Ammon's horn (tissue), 1 donor: ENCODE results near the gene DHX36.

Source experiments
- DNase-seq: peaks from one replicate; pipeline ENCODE4 v3.0.0-alpha.2; 2016; ENCODE audit warnings: low spot score

Gene DHX36

GRCh38 chr3:154323891-154324738 lies at the start of gene DHX36:
TSS of gene DHX36 (minus strand) at chr3:154324487. CDS start at chr3:154324416, 71 bp downstream.
- peak; percentile 96 for DNase-seq

- no peak for DNase-seq
Observed at GRCh38 chr3:154367221-154367620, 42.9 kb upstream of the DHX36 start.

GRCh38 chr3:154364849-154365248 lies 40.6 kb upstream of the DHX36 start:
- DNase-seq, result no peak

- no peak for DNase-seq
Observed at GRCh38 chr3:154361099-154361498, 36.8 kb upstream of the DHX36 start.

- DNase-seq, result no peak
Observed at GRCh38 chr3:154356009-154356408, 31.7 kb upstream of the DHX36 start.

GRCh38 chr3:154349223-154349622 lies 24.9 kb upstream of the DHX36 start:
- no peak for DNase-seq

- DNase-seq, result no peak
Observed at GRCh38 chr3:154345422-154346122, 21.3 kb upstream of the DHX36 start.

- no peak for DNase-seq
Observed at GRCh38 chr3:154338570-154338969, 14.3 kb upstream of the DHX36 start.

- no peak for DNase-seq
Observed at GRCh38 chr3:154338008-154338407, 13.7 kb upstream of the DHX36 start.

- DNase-seq, result peak; percentile 25
Observed at GRCh38 chr3:154334973-154335420, 10.7 kb upstream of the DHX36 start.

GRCh38 chr3:154327871-154328270 lies 3.6 kb upstream of the DHX36 start:
- DNase-seq, result no peak

GRCh38 chr3:154324919-154325318 lies 632 bp upstream of the DHX36 start:
- no peak for DNase-seq

- DNase-seq, result no peak
Observed at GRCh38 chr3:154316974-154317767, 7.1 kb downstream of the DHX36 start.

GRCh38 chr3:154314152-154314551 lies 10.1 kb downstream of the DHX36 start:
- DNase-seq, result no peak

GRCh38 chr3:154310840-154311239 lies 13.4 kb downstream of the DHX36 start:
- no peak for DNase-seq

GRCh38 chr3:154307363-154307762 lies 16.9 kb downstream of the DHX36 start:
- no peak for DNase-seq

- DNase-seq, result no peak
Observed at GRCh38 chr3:154304936-154305335, 19.4 kb downstream of the DHX36 start.

GRCh38 chr3:154304116-154304786 lies 20.0 kb downstream of the DHX36 start:
- DNase-seq, result no peak

- no peak for DNase-seq
Observed at GRCh38 chr3:154301561-154301960, 22.7 kb downstream of the DHX36 start.

GRCh38 chr3:154294016-154294415 lies 30.3 kb downstream of the DHX36 start:
- no peak for DNase-seq

GRCh38 chr3:154290187-154290586 lies 34.1 kb downstream of the DHX36 start:
- DNase-seq, result no peak

GRCh38 chr3:154285221-154285620 lies 39.1 kb downstream of the DHX36 start:
- DNase-seq, result no peak
